SK-N-SH (cell line): ENCODE data around the gene POLDIP3.
"Not testable (repeated sequence)": the region's sequence is repeated elsewhere in the genome, so short reads cannot be mapped to it uniquely, and the experiment has no call there.

Experiments used
- CTCF ChIP-seq: fragments of 200-600 bp; sonication (generic); IDR thresholded peaks from 2 replicates; pipeline ENCODE4 v1.6.1; 2017; ENCODE audit warnings: antibody characterized with exemption, mild to moderate bottlenecking, moderate library complexity
- ELF1 ChIP-seq: IDR thresholded peaks from 2 replicates; pipeline ENCODE4 v1.4.0; 2012
- EP300 ChIP-seq, 2 experiments: IDR thresholded peaks; 2 replicates each; pipeline versions ENCODE4 v1.4.0 to v1.6.1; 2012; ENCODE audit warnings: borderline replicate concordance in 1 of 2, low read depth in 1 of 2, low read length in 1 of 2
- EZH2phosphoT487 ChIP-seq: fragments of 200-600 bp; sonication (generic); IDR thresholded peaks from 2 replicates; pipeline ENCODE4 v1.6.1; 2017; ENCODE audit warnings: low read depth, mixed run types, mild to moderate bottlenecking, antibody characterized with exemption, moderate library complexity, borderline replicate concordance
- FOXJ3 ChIP-seq: sonication (generic); formaldehyde crosslinking; IDR thresholded peaks from 2 replicates; pipeline ENCODE4 v1.5.1; 2020; ENCODE audit warnings: mild to moderate bottlenecking, missing genetic modification reagents
- SIN3A ChIP-seq: IDR thresholded peaks from 2 replicates; pipeline ENCODE4 v1.6.1; 2012; ENCODE audit warnings: low read depth, mild to moderate bottlenecking, low read length, moderate library complexity, borderline replicate concordance
- TF ChIP-seq, protein P1 (sequence below): IDR thresholded peaks from 2 replicates; pipeline ENCODE4 v1.4.0; 2012; ENCODE audit warnings: low read depth, borderline replicate concordance

GRCh38 chr22:42577141-42577540 lies 37.5 kb downstream of the POLDIP3 start:
- TF ChIP-seq ELF1; FOXJ3 (CRISPR knock-in tag); EZH2phosphoT487; SIN3A; CTCF; EP300 (IDR thresholded peaks at IDR 0.05; ENCODE audit: borderline replicate concordance in 1 of 2, low read depth in 1 of 2, low read length in 1 of 2): not testable (repeated sequence)
- TF ChIP-seq, protein P1, sequence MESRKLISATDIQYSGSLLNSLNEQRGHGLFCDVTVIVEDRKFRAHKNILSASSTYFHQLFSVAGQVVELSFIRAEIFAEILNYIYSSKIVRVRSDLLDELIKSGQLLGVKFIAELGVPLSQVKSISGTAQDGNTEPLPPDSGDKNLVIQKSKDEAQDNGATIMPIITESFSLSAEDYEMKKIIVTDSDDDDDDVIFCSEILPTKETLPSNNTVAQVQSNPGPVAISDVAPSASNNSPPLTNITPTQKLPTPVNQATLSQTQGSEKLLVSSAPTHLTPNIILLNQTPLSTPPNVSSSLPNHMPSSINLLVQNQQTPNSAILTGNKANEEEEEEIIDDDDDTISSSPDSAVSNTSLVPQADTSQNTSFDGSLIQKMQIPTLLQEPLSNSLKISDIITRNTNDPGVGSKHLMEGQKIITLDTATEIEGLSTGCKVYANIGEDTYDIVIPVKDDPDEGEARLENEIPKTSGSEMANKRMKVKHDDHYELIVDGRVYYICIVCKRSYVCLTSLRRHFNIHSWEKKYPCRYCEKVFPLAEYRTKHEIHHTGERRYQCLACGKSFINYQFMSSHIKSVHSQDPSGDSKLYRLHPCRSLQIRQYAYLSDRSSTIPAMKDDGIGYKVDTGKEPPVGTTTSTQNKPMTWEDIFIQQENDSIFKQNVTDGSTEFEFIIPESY: not testable (repeated sequence)
